SH-SY5Y (cell line): Measurements from ENCODE around the gene HSPA1A.

Source experiments
- GATA2 ChIP-seq: IDR thresholded peaks from 2 replicates; pipeline ENCODE4 v1.6.1; 2011; ENCODE audit warnings: mild to moderate bottlenecking, low read depth, low read length
- GATA3 ChIP-seq: IDR thresholded peaks from 2 replicates; pipeline ENCODE4 v1.6.1; 2011; ENCODE audit warnings: low read depth, mild to moderate bottlenecking, low read length, moderate library complexity

- TF ChIP-seq GATA2 (no peak), GATA3 (no peak)
These were observed 12.1 kb downstream of the HSPA1A start, which contains the start of gene HSPA1B for GRCh38 chr6:31827286-31828079.
